GM21423 (cell line): ENCODE data around the gene SNX25.
"Not testable (repeated sequence)": the region's sequence is repeated elsewhere in the genome, so short reads cannot be mapped to it uniquely, and the experiment has no call there.

ENCODE experiments used
- ATAC-seq: cut with Tn5 transposase; IDR thresholded peaks from one replicate; pipeline ENCODE4 v1.9.1; 2021; ENCODE audit warnings: mild to moderate bottlenecking, moderate library complexity; ENCODE audit not compliant: unreplicated experiment

Gene SNX25

DNA sequence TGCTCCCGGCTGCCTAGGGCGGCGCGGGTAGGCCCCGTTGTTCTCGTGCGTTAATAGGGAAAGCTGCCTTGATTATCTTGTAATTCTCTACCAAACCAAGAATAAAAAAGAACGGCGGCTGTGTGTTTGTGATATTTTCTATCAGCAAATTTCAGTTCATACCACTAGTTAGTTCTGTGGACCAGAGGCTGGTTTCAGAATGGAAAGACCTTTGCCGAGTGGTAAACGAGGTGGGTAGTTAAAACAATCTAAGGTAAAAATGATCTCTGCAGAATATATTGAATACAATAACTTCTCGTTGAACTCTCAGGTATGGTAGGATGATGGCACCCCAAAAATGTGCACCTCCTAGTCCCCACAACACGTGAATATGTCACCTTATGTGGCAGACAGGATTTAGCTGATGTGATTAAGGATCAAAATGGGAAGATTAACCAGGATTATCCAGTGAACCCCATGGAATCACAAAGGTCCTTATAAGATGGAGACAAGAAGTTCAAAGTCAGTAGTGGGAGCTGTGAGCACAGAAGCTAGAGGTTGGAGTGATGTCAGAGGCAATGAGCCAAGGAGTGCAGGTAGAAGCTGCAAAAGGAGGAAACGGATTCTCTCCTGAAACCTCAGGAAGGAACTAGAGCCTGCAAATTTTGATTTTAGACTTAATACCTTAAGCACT lies 5.0 kb upstream of the SNX25 start:
- ATAC-seq: no peak

GRCh38 chr4:185205073-185205472 lies 4.3 kb upstream of the SNX25 start:
- not testable (repeated sequence) for ATAC-seq

- ATAC-seq: no peak
Observed at GRCh38 chr4:185205697-185206342, 3.6 kb upstream of the SNX25 start.

GRCh38 chr4:185207466-185207865 lies 1.9 kb upstream of the SNX25 start:
- no peak for ATAC-seq

DNA sequence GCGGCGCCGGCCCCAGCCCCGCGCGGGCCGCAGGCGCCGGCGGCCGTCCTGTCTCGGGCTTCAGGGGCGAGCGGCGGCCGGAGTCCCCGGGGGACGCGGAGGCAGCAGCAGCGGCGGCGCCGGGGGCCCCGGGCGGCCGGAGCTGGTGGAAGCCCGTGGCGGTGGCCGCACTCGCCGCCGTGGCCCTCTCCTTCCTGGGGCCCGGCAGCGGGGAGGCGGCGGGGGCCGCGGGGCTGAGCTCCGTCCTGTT lies 379 bp downstream of the SNX25 start:
- peak; percentile 12 for ATAC-seq

DNA sequence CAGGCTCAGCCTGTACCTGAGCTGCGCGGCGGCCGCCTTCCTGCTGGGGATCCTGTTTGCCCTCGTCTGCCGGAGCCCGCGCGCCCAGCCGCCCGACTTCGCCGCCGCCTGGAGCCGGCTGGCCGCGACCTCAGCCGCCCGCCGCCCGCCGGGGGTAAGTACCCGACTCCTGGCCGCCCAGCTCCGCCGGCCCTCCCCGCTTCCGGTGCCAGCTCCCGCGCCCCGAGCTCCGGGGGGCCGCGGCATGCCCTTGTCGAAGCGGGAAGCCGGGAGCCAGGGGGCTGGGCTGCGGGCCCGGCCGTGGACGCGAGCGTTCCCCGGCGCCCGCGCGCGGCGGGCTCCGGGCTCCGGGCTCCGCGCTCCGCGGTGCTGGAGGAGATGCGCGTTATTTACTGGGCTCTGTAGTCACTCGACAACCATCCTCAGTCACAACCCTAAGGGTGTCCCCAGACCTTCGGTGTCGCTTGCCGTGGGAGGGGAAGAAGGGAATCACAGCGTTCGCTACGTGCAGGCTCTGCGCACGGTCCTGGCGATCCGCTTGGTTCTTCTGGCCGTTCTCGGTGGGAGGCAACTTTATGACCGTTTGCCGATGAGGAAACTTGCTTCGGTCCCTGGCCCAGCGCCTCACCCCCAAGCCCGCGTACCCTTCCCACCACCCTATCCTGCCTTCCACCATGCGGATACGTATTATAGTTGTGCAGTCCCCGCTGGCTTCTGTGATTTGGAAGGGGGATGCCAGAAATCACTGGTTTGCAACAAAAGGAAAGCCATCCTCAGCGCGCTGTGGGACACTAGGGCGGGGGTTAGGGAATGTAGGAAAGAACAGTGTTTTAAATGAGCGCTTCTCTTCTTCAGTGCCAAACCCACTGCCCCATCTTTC lies 944 bp downstream of the SNX25 start:
- ATAC-seq: peak; percentile 12

DNA sequence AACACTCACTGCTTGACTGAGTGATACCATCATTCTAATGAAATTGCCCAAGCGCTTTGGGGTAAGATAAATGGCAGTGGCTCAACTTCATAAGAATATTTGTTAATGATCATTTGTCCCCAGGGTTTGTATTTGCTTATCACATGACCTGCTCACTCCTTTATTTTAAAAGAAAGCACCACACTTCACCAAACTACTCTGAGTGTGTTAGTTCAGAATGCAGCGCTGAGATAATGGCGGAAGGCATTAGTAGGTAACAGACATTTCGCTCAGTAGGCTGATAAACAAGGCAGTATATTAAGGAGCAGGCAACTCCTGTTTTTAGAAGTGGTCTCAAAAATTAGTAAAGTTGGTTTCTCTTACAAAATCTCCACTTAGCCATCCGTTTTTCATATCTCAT lies 1.6 kb downstream of the SNX25 start:
- no peak for ATAC-seq

- no peak for ATAC-seq
Observed at GRCh38 chr4:185211641-185212040, 2.2 kb downstream of the SNX25 start.

DNA sequence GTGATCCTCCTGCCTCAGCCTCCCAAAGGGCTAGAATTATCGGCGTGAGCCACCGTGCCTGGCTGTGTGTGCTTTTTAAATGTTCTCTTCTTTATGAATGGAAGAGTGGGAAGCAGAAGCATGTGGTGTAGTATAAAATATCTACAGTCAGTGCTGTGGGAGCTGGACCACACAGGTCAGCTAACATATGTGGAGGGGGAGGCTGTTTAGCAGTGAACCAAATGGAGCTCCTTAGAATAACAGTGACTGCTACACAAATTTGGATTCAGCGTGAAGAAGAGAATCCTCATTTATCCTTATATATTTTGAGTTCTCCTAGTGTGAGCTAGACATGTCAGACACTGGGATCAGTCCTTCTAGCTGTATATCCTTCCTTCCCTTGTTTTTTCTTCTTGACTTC lies 3.2 kb downstream of the SNX25 start:
- ATAC-seq: no peak

- ATAC-seq: peak; percentile 43
Observed at GRCh38 chr4:185213877-185214276, 4.5 kb downstream of the SNX25 start.

DNA sequence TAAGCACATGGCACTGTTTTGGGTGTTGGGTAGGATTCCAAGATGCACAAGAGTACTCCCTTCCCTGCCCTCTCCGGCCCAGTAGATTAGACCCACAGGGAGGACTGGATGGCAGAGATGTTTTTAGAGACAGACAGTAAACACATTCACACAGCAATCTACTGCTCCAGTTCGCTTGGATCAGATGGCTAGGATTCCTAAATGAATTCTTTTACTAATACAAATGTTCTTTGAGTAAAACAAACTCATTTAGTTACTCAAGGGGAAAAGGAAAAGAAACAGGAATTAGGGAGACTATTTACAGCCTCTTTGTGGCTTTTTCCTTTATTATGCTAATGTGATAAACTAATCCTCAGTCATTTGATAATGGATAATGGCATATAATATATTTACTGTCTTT lies 5.9 kb downstream of the SNX25 start:
- no peak for ATAC-seq

DNA sequence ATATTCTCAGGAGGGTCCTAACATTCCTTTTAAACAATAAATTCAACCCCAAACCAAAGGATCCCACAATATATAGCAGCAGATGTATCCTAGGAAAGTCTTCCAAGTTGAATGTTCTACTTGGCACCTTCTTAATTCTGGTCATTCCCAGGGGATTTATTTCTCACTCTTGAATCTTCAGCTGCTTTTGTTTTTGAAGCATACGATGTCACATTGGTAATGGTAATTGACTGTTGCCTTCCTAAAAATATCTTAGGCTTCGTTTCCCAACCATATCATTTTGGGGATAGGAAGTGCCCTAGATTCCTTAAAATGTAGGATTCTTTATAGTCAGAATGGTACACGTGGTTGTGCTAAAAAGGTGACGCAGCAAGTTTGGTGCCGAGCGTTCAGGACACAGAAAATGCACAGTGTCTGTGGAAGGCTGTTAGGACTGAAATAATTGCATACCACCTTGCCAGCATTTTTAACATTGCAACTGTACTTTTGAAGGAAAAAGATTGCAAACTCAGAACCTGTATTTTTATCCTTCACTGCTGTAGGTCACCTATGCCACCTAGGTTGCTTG lies 8.1 kb downstream of the SNX25 start:
- ATAC-seq: no peak

DNA sequence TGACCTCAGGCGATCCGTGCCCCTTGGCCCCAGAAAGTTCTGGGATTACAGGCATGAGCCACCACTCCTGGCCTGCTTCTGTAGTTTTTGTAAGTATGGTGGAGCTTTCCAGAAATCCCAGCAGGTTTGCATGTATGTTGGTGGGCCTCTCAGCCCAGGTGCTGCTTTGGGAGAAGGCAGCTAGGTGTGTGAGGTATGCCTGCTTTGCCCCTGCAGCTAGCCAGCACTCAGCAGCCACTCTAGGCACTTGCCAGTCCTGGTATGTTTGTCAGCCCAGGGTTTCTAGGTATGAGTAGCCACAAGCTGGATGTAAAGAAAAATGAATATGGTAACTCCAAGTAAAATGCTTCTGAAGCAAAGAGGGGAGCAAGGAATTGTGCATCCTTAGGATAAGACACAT lies 8.9 kb downstream of the SNX25 start:
- ATAC-seq: no peak

DNA sequence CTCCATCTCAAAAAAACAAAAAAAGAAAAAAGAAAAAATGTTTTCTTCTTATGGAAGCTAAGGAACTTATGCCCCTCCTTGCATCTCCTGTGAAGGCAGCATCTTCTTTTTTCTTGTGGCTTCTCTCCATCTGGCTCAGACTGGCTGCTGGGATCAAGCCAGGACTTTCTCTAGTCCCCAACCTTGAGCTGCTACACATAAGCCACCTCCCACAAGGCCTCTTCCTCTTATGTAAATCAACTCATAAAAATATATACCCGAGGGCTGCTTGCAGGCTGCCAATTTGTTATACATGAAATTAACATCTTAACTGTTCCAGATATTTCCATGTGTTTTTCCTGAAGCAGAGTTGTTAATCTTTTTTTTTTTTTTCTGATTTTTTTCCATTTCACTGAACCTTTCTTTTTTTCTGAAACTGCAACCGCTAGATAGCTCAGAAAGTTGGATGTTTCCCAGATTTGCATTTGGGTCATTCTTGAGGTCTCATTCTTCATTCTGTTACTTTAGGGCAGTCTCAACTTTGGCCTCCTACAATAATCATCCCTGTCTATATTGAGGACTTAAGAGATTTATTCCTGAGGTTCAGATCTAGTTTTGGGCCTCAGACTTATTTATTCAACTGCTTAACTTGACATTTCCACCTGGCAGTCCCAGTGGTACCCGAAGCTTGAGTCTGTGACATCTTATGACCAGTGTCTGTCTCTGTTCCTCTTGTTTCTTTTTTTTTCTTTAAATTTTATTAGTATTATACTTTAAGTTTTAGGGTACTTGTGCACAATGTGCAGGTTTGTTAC lies 10.3 kb downstream of the SNX25 start:
- peak; percentile 79 for ATAC-seq

DNA sequence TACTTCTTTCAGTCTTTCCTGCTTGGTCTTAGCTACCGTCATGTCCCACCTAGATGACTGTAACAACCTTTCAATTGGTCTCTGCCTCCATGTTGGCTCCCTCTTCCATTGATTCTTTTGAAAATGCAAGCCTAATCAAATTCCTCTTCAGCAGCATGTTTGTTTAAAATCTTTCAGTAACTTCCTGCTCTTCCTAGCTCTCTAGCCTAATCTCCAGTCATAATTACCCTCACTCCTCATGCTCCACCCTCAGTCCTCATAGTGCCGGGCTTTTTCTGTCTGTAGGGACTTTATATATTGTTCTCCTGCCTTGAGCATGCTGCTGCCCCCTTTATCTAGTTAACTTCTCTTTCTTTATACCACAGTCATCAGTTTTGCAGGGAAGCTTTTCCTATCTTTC lies 12.1 kb downstream of the SNX25 start:
- ATAC-seq: no peak

DNA sequence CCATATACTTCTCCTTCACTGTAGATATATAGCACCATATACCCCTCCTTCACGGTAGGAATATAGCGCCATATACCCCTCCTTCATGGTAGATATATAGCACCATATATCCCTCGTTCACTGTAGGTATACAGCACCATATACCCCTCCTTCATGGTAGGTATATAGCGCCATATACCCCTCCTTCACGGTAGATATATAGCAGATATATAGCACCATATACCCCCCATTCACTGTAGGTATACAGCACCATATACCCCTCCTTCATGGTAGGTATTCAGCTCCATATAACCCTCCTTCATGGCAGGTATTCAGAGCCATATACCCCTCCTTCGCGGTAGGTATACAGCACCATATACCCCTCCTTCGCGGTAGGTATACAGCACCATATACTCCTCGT lies 12.5 kb downstream of the SNX25 start:
- no peak for ATAC-seq

- no peak for ATAC-seq
Observed at GRCh38 chr4:185222598-185222997, 13.2 kb downstream of the SNX25 start.

DNA sequence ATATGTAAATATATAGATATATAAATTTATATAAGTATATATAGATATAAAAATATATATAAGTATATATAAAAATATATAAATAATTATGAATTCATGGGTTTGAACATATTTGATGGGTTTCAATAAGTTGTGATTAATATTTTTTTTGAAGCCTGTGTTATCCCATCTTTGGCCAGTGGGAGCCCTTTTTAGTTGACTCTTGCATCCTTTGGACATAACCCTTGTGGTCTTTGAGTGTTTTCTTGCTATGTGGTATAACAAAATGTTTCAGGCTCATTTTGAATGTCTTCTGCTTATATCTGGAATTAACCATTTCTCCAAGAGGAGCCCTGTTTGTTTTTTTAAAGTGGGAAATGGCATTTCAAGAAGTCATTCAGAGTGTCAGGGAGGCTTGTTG lies 15.2 kb downstream of the SNX25 start:
- no peak for ATAC-seq

DNA sequence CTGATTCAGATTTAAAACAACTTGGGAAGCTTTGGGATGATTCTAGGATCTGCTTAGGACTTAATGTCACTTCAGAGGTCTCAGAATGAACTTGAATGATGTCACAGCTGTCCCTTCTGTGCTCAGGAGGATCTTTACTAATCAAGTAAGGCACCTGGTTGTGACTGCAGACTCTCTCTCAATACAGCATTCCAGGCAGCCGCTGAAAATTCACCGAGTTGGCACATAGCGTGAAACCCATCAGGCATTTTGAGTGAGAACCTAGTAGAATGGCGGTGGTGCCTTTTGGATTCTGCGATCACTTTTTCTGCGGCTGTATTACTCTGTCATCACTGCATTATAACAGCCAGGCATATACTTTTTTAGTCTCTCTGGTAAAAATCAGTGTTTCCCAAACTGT lies 16.5 kb downstream of the SNX25 start:
- ATAC-seq: no peak

- ATAC-seq: no peak
Observed at GRCh38 chr4:185227131-185227551, 17.7 kb downstream of the SNX25 start.

DNA sequence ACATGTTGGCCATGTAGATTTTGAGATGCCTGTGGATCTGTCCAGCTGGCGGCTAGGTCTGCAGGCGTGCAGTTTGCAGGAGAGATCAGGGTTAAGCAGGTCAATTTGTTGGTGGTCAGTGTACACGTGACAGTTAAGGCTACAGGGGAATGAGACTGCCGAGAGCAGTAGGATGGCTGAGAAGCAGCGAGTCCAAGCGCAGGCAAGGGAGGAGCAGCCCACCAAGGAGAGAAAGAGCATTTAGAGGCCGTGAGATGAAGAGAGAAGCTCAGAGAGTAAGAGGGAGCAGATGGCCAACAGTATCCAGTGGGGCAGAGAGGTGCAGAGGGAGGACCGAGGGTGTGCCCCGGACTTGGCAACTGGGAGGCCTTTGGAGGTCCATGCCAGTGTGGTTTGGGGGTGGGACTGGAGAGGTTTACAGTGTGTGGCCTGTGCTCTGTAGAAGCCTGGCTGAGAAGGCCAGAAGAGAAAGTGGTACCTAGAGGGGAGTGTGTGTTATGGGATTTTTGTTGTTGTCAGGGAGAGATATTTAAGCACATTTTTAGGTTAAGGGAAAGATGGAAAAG lies 18.4 kb downstream of the SNX25 start:
- ATAC-seq: no peak
